WTC11 (cell line): ENCODE results near the gene DIDO1. TPM values are rescaled to one million over a fixed set of nuclear protein-coding genes. Genes with fewer than 3 reads are reported as not detected.

Source experiments
- ATAC-seq: fragments of 200-7000 bp; cut with Tn5 transposase; 2 replicates; pipeline ENCODE4 v1.10.0; 2021; ENCODE audit warnings: mild to moderate bottlenecking, moderate library complexity
- CTCF ChIA-PET: fragments of 300-600 bp; sonication (Branson Sonifier 250); formaldehyde crosslinking; loops from one replicate; lab custom pipeline; 2021; ENCODE audit warnings: antibody characterized with exemption; lab: Charles Lee
- POLR2A ChIA-PET: fragments of 350-600 bp; sonication (Branson Sonifier 250); formaldehyde crosslinking; loops from one replicate; lab custom pipeline; 2021; ENCODE audit warnings: antibody characterized with exemption; lab: Charles Lee
- DNase-seq: peaks from one replicate; pipeline ENCODE4 v3.0.0; 2021; ENCODE audit warnings: low spot score
- H3K27ac Mint-ChIP-seq: 2 replicates; pipeline ENCODE4 v1.8.0; 2021; ENCODE audit warnings: mixed read lengths
- H3K27me3 Mint-ChIP-seq: 2 replicates; pipeline ENCODE4 v1.8.0; 2021; ENCODE audit warnings: low read depth, mild to moderate bottlenecking, moderate library complexity, mixed read lengths
- H3K36me3 Mint-ChIP-seq: 2 replicates; pipeline ENCODE4 v1.8.0; 2021; ENCODE audit warnings: mixed read lengths
- H3K4me1 Mint-ChIP-seq: 2 replicates; pipeline ENCODE4 v1.8.0; 2022; ENCODE audit warnings: mixed read lengths
- H3K4me3 Mint-ChIP-seq: 2 replicates; pipeline ENCODE4 v1.8.0; 2021; ENCODE audit warnings: mild to moderate bottlenecking, moderate library complexity, mixed read lengths
- H3K9me3 Mint-ChIP-seq: 2 replicates; pipeline ENCODE4 v1.8.0; 2021; ENCODE audit warnings: mixed read lengths
- AR ChIP-seq: fragments of 250-450 bp; sonication (Bioruptor Pico); IDR thresholded peaks from 2 replicates; pipeline ENCODE4 v1.9.0; 2021; ENCODE audit warnings: mild to moderate bottlenecking
- CBFB ChIP-seq: sonication (generic); formaldehyde crosslinking; IDR thresholded peaks from 2 replicates; pipeline ENCODE4 v1.8.1; 2022; ENCODE audit warnings: mild to moderate bottlenecking, low read depth, missing genetic modification reagents
- CREM ChIP-seq: sonication (generic); formaldehyde crosslinking; IDR thresholded peaks from 2 replicates; pipeline ENCODE4 v1.8.1; 2022; ENCODE audit warnings: mild to moderate bottlenecking, missing genetic modification reagents, moderate library complexity
- E2F5 ChIP-seq: sonication (generic); formaldehyde crosslinking; IDR thresholded peaks from 2 replicates; pipeline ENCODE4 v1.8.1; 2022; ENCODE audit warnings: mild to moderate bottlenecking, moderate library complexity, missing genetic modification reagents
- ERG ChIP-seq: fragments of 250-450 bp; sonication (Bioruptor Pico); IDR thresholded peaks from 2 replicates; pipeline ENCODE4 v1.8.0; 2021; ENCODE audit warnings: mild to moderate bottlenecking
- FOXJ3 ChIP-seq: sonication (generic); formaldehyde crosslinking; IDR thresholded peaks from 2 replicates; pipeline ENCODE4 v1.9.0; 2021; ENCODE audit warnings: missing genetic modification reagents, mild to moderate bottlenecking, borderline replicate concordance
- FOXK1 ChIP-seq: sonication (generic); formaldehyde crosslinking; IDR thresholded peaks from 2 replicates; pipeline ENCODE4 v1.8.0; 2022; ENCODE audit warnings: mild to moderate bottlenecking, moderate library complexity, missing genetic modification reagents
- GRHL2 ChIP-seq: fragments of 250-450 bp; sonication (Bioruptor Pico); IDR thresholded peaks from 2 replicates; pipeline ENCODE4 v1.8.0; 2022; ENCODE audit warnings: mild to moderate bottlenecking, moderate library complexity; ENCODE audit not compliant: insufficient replicate concordance, severe bottlenecking
- HMGA2 ChIP-seq: fragments of 250-450 bp; sonication (Bioruptor Pico); IDR thresholded peaks from 2 replicates; pipeline ENCODE4 v1.4.0; 2021; ENCODE audit warnings: mild to moderate bottlenecking, moderate library complexity
- MAX ChIP-seq: sonication (generic); formaldehyde crosslinking; IDR thresholded peaks from 2 replicates; pipeline ENCODE4 v1.8.0; 2022; ENCODE audit warnings: mild to moderate bottlenecking, missing genetic modification reagents
- MLX ChIP-seq: sonication (generic); formaldehyde crosslinking; IDR thresholded peaks from 2 replicates; pipeline ENCODE4 v1.8.1; 2023; ENCODE audit warnings: mild to moderate bottlenecking, missing genetic modification reagents, moderate library complexity
- MXD4 ChIP-seq: fragments of 250-450 bp; sonication (Bioruptor Pico); IDR thresholded peaks from 2 replicates; pipeline ENCODE4 v1.8.0; 2021; ENCODE audit warnings: mild to moderate bottlenecking, moderate library complexity, borderline replicate concordance
- NFATC4 ChIP-seq: fragments of 250-450 bp; sonication (Bioruptor Pico); IDR thresholded peaks from 2 replicates; pipeline ENCODE4 v1.9.0; 2021; ENCODE audit warnings: mild to moderate bottlenecking
- NFYB ChIP-seq: sonication (generic); formaldehyde crosslinking; conservative IDR thresholded peaks from 2 replicates; pipeline ENCODE4 v1.8.0; 2022; ENCODE audit warnings: low read depth, missing genetic modification reagents
- PRRX2 ChIP-seq: fragments of 250-450 bp; sonication (Bioruptor Pico); IDR thresholded peaks from 2 replicates; pipeline ENCODE4 v1.8.0; 2021; ENCODE audit warnings: mild to moderate bottlenecking
- ZNF219 ChIP-seq: sonication (generic); formaldehyde crosslinking; IDR thresholded peaks from 2 replicates; pipeline ENCODE4 v1.8.0; 2023; ENCODE audit warnings: missing genetic modification reagents, mild to moderate bottlenecking, borderline replicate concordance
- ZNF232 ChIP-seq: sonication (generic); formaldehyde crosslinking; IDR thresholded peaks from 2 replicates; pipeline ENCODE4 v1.8.0; 2022; ENCODE audit warnings: mild to moderate bottlenecking, missing genetic modification reagents
- ZNF263 ChIP-seq: sonication (generic); formaldehyde crosslinking; IDR thresholded peaks from 2 replicates; pipeline ENCODE4 v1.8.1; 2022; ENCODE audit warnings: low read depth, mild to moderate bottlenecking, moderate library complexity, missing genetic modification reagents
- total RNA-seq: library from RNA; stranded (reverse); gene quantifications from 3 replicates; pipeline ENCODE4 v1.2.3, GENCODE V29; 2021

The DIDO1 gene
- total RNA-seq, 1 experiment from 2014 or later, result 87.3 TPM

- H3K9me3 Mint-ChIP-seq, result no peaks in the 10 kb centered on the region
- TF ChIP-seq FOXK1, result no peak
- ATAC-seq (no peak), DNase-seq (no peak)
- peaks cover 20% of the 10 kb centered on the region for H3K4me1 Mint-ChIP-seq
- ChIA-PET POLR2A (no interaction called here), CTCF (interaction anchor here (0.7 kb wide), 1 partner anchor 1279 kb away, joined by 3 read pairs; no protein-coding TSS in a partner anchor)
- no peak overlapping the region for H3K27ac Mint-ChIP-seq
- H3K4me3 Mint-ChIP-seq, result no peak overlapping the region
- H3K27me3 Mint-ChIP-seq, result no peaks in the 10 kb centered on the region
- H3K36me3 Mint-ChIP-seq, result peaks cover 91% of the 10 kb centered on the region
These were observed 20.7 kb downstream of the DIDO1 start for GRCh38 chr20:62905536-62906117.

- no peaks in the 10 kb centered on the region for H3K27me3 Mint-ChIP-seq
- H3K4me3 Mint-ChIP-seq, result no peak overlapping the region
- TF ChIP-seq AR (CRISPR knock-in tag) (no peak), MAX (no peak), ZNF232 (CRISPR knock-in tag) (no peak), ZNF219 (CRISPR knock-in tag) (no peak), NFATC4 (CRISPR knock-in tag) (no peak), HMGA2 (CRISPR knock-in tag) (no peak), ZNF263 (no peak), E2F5 (no peak), NFYB (no peak), MXD4 (CRISPR knock-in tag) (no peak), GRHL2 (CRISPR knock-in tag) (no peak), FOXJ3 (CRISPR knock-in tag) (no peak), MLX (CRISPR knock-in tag) (no peak), PRRX2 (CRISPR knock-in tag) (no peak), CREM (CRISPR knock-in tag) (no peak), CBFB (CRISPR knock-in tag) (no peak), ERG (CRISPR knock-in tag) (no peak)
- H3K27ac Mint-ChIP-seq, result peak overlapping the region; percentile 96
- H3K4me1 Mint-ChIP-seq, result peaks cover 44% of the 10 kb centered on the region
- no peak for ATAC-seq
- POLR2A ChIA-PET, result no interaction called here
- no peaks in the 10 kb centered on the region for H3K9me3 Mint-ChIP-seq
- CTCF ChIA-PET, result interaction anchor here (0.9 to 1.3 kb wide), 4 partner anchors 10 to 81 kb away, joined by 3 to 4 read pairs (median 4); no protein-coding TSS in a partner anchor
- no peak for DNase-seq
- H3K36me3 Mint-ChIP-seq, result peaks cover 66% of the 10 kb centered on the region
These were observed 23.2 kb downstream of the DIDO1 start for GRCh38 chr20:62902926-62903615.
